Fibroblast of villous mesenchyme (primary cell): ENCODE data around the gene CCDC87. TPM values are rescaled to one million over a fixed set of nuclear protein-coding genes. Genes with fewer than 3 reads are reported as not detected.

ENCODE experiments used
- DNase-seq: peaks from one replicate; pipeline ENCODE4 v3.0.0-alpha.2; 2010; ENCODE audit warnings: low read depth
- H3K4me3 ChIP-seq: 2 replicates; pipeline ENCODE4 v1.5.1; 2011; ENCODE audit warnings: low read depth, mild to moderate bottlenecking, low read length
- total RNA-seq: library from RNA; depleted of rRNA; stranded (reverse); fragments of >200 nt; gene quantifications from 2 replicates; pipeline ENCODE4 v1.2.3, GENCODE V29; 2012
- TF ChIP-seq, protein P1 (sequence below): IDR thresholded peaks from 2 replicates; pipeline ENCODE4 v1.5.1; 2012; ENCODE audit warnings: low read depth, mild to moderate bottlenecking, low read length; ENCODE audit not compliant: insufficient read depth

Gene CCDC87
- total RNA-seq, 1 donor: 0.43 TPM

DNA sequence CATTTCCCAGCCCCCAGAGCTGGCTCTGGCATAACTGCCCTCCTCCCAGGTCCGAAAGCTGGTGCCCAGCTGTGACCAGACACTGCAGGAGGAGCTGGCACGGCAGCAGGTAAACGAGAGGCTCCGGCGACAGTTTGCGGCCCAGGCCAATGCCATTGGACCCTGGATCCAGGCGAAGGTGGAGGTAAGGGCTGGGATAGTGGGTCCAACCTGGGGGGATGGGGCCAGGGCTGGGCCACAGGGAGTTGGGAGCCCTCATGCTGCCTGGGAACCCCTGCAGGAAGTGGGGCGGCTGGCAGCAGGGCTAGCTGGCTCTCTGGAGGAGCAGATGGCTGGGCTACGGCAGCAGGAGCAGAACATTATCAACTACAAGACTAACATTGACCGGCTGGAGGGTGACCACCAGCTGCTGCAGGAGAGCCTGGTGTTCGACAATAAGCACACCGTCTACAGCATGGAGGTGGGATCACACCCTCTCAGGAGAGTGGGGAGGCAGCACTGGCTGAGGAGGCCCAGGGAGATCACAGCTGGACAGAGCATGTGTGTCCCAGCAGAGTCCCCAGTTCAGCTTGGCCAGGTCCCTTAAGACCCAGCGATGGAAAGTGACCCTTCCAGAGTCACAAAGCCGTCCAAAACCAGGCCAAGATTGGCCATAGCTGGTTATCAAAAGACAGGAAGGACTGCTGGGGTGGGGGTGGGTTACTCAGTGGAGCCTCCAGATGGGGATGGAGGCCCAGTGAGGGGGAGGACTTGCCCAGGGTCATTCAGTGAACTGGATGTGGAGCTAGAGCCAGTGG is 31.5 kb downstream of the CCDC87 start:
- H3K4me3 ChIP-seq: no peak overlapping the region
- TF ChIP-seq, protein P1, sequence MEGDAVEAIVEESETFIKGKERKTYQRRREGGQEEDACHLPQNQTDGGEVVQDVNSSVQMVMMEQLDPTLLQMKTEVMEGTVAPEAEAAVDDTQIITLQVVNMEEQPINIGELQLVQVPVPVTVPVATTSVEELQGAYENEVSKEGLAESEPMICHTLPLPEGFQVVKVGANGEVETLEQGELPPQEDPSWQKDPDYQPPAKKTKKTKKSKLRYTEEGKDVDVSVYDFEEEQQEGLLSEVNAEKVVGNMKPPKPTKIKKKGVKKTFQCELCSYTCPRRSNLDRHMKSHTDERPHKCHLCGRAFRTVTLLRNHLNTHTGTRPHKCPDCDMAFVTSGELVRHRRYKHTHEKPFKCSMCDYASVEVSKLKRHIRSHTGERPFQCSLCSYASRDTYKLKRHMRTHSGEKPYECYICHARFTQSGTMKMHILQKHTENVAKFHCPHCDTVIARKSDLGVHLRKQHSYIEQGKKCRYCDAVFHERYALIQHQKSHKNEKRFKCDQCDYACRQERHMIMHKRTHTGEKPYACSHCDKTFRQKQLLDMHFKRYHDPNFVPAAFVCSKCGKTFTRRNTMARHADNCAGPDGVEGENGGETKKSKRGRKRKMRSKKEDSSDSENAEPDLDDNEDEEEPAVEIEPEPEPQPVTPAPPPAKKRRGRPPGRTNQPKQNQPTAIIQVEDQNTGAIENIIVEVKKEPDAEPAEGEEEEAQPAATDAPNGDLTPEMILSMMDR: no peak
- DNase-seq: no peak

DNA sequence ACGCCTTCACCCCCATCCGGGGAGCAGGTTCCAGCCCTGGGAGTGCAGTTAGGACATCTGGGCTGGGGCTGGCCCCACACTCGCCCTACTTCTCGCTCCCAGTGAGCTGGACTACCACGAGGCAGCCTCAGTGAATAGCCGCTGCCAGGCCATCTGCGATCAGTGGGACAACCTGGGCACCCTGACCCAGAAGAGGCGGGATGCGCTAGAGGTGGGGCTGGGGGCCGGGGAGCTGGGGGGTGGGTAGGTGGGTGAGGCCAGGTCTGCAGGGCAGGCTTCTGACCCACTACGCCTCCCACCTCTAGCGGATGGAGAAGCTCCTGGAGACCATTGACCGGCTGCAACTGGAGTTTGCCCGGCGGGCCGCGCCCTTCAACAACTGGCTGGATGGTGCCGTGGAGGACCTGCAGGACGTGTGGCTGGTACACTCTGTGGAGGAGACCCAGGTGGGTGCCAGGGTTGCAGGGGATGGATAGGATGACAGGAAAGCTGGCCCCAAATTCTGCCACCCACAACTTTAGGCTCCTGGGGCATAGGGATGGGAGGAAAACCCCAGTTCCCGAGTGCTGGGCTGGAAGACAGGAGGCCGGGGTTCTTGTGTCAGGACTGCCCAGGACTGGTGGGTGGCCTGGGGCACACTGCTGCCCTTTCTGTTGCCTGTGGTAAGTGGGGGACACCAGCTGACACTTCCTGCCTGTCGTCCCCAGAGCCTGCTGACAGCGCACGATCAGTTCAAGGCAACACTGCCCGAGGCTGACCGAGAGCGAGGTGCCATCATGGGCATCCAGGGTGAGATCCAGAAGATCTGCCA is 32.8 kb downstream of the CCDC87 start:
- H3K4me3 ChIP-seq: no peak overlapping the region
- TF ChIP-seq, protein P1: no peak
- DNase-seq: no peak

DNA sequence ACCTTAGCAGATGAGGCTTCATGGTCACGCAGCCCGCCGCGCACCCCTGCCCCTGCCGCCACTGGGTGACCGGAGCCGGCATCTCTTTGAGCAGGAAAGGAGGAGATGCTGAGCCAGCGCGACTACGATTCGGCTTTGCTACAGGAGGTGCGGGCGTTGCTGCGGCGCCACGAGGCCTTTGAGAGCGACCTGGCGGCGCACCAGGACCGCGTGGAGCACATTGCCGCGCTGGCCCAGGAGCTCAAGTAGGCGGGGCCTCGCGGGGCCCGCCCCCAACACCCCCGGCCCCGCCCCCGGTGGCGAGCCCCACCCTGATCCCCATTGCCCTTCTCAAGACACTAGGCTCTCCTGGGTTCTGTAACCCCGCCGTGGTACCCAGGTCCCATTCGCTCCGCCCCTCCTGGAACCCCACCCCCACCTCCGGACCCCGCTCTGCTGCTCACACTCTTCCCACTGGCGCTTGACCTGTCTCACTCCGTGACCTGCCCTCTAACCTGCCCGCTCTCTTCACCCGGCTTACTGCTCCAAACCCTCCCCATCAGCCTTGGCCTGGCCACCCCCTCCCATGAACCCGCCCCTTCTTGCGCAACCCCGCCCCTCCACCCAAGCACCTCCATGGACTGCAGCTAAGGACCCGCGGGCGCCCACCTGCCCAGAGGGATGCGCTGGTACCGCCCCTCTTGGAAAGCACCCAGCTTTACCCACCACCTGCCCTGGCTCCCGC is 33.6 kb downstream of the CCDC87 start:
- H3K4me3 ChIP-seq: no peak overlapping the region
- TF ChIP-seq, protein P1: no peak
- no peak for DNase-seq

DNA sequence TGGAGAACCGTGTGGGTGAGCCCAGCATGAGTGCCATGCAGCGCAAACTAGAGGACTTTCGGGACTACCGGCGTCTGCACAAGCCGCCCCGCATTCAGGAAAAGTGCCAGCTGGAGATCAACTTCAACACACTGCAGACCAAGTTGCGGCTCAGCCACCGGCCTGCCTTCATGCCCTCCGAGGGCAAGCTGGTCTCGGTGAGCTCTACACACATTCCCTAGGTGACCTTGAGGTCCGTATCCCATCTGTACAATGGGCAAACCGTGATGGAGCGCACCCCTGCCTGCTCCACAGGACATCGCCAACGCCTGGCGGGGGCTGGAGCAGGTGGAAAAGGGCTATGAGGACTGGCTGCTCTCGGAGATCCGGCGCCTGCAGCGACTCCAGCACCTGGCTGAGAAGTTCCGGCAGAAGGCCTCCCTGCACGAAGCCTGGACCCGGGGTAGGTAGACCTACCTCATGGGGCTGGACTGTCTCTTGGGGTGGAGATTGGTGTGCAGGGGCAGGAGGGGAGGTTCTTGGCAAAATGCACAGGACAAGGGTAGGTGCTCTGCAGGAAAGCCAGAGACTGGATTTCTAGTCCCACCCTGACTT is 35.0 kb downstream of the CCDC87 start:
- no peak for DNase-seq
- H3K4me3 ChIP-seq: no peak overlapping the region
- TF ChIP-seq, protein P1: no peak

DNA sequence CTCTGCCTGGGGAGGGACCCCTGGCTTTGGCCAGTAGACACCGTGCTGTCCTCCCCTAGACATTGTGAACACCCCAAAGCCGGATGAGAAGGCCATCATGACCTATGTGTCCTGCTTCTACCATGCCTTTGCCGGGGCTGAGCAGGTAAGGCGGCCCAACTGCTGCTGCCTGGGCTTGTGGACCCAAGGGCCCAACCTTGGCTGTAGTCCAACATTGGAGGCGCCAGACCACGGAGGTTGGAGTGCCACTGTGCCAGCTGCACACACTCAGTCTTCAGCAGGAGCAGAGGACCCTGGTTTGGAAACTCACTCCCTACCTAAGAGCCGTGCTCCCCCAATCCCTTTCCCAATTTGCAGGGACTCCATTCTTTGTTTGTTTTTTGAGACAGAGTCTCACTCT is 36.8 kb downstream of the CCDC87 start:
- H3K4me3 ChIP-seq: no peak overlapping the region
- TF ChIP-seq, protein P1: no peak
- no peak for DNase-seq

DNA sequence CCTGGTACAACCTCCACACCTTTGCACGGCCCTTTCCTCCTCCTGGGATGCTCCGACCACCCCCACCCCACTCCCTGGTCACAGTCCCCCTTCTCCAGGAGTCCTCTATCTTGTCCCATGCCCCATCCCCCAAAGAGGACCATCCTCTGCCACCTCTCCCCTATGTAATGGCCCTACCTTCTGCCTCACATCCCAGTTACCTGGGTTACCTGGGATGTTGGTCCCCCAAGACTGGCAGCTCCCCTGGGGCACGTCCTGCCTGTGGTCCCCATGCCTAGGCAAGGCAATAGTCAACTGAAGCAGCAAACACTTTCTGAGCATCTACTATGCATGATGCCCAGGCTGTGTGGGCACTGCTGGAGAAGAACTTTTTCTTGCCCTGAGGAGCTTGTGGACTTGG is 37.4 kb downstream of the CCDC87 start:
- no peak for DNase-seq
- H3K4me3 ChIP-seq: no peak overlapping the region
- TF ChIP-seq, protein P1: no peak
